GM21360 (cell line): ENCODE results near the gene GALNT7.
A peak's percentile ranks its signal among the peaks of the same experiment; 100 is the strongest.

Experiments used
- ATAC-seq: cut with Tn5 transposase; IDR thresholded peaks from one replicate; pipeline ENCODE4 v1.9.1; 2021; ENCODE audit warnings: mild to moderate bottlenecking, moderate library complexity; ENCODE audit not compliant: unreplicated experiment

The GALNT7 gene

DNA sequence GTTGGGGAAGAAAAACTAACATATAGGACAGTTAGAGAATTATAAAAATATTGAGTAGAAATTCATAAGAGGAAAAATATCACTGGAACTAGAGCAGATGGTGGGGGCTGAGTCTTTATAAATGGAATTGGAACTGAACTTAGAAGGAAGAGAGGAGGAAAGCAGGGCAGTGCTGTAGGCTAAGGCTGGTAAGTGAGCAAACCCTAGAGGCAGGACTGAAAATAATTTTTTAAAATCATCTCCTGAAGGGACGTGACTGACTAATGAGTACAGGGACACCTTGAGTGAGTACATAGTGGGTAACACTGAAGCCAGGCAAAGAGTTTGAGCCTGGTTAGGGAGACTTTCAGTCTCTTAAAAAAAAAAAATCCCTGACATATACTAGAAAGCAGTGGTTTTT is 63.3 kb downstream of the GALNT7 start:
- no peak for ATAC-seq

DNA sequence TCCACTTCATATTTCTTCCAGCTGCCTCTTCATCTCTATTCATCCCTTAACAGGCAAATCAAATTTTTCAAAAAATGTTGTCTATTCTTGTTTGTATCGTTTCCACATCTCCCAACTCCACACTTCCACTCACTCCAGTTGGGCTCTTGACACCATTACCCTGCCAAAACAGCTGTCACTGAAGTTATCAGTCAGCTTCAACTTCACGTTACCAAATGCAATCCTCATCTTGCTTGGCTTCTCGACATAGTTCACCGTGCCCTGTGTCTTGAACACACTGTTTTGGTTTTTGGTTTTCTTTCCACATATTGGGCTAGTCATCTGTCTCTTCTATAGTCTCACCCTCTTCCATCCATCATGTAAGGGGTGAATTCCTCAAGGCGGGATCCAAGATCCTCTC is 65.2 kb downstream of the GALNT7 start:
- no peak for ATAC-seq

DNA sequence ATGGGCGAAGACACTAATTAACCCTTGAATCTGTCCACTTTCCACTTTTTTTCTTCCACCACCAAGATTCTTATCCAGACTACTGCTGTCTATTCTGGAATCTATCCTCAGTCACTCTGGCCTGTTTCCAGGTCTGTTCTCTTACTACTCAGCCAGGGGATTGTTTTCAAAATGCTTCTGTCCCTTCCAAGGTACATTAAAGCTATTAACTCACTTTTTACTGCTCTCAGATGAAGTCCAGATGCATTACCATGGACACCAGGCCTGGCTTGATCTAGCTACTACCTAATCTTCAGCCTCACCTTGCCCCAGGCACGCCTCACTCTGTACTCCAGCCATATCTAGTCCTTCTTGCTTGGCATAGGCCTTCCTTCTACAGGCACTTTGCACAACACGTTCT is 66.4 kb downstream of the GALNT7 start:
- no peak for ATAC-seq

DNA sequence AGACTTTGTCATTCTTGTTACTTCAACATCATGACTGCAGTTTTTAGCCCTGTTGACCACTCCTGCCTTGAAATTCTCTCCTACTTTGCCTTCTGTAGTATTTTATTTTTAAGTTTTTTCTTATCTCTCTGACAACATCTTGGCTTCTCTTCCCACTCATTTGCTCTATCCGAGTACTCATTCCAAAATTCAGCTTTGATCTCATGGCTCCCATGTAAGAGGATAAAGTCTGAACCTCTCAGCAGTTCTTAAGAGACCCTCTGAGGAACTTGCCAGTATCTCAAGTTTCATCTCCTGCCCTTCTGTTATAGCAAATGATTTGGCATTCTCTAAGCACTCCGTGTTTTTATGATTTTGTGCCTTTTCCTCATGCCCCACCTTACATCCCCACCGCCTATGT is 67.7 kb downstream of the GALNT7 start:
- ATAC-seq: no peak

DNA sequence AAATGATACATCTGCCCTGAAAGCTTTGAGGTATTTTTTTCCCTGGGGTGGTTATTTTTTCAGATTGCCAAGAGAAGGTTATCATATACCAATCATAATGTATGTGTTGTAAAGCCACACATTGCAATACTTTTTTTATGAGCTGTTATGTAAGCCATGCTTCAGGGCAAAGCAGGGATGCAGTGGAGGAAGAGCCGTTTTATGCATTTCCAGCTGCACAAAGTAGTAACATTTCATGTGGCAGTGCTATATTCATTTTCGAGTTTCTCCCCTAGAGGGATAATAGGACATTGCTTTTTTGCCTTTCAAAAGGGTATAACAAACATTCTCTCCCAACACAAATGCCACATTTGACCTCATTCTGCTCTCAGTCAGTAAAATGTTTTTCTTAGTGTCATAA is 68.5 kb downstream of the GALNT7 start:
- ATAC-seq: no peak

DNA sequence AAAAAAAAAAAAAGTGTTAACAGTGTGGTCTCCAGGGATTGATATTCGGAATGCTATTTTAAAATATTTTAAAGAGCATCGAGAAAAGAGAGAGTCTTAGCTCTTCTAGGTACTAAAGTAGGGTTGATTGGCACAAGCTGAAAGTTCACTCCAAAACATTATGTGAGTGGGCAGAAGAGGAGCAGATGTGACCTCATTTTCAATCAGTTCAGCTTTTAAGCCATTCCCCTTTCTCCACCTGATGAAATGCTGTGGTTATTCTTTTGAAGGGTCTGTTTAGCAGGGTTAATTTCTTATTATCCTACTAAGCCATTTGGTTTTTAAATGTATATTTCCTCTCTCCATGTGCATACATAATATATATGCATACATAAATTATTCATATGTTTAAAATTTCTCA is 69.2 kb downstream of the GALNT7 start:
- ATAC-seq: no peak

DNA sequence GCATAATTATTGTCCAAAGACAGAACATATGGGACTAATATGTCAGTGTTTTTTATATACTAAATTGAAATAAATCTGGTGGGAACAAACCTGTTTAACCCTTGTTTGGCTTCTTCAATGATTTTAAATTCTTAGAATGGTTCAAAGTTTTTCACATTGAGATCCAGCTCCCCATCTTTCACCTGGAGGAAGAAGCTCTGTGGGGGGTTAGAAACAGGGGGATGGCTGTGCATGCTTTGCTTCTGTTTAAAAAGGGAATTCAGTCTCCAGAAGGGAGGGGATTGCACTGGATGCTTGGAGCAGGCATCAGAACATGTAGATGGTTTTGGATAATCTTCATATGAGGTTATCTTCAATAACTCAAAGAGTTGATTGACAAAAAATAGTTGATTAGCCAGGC is 72.1 kb downstream of the GALNT7 start:
- no peak for ATAC-seq

DNA sequence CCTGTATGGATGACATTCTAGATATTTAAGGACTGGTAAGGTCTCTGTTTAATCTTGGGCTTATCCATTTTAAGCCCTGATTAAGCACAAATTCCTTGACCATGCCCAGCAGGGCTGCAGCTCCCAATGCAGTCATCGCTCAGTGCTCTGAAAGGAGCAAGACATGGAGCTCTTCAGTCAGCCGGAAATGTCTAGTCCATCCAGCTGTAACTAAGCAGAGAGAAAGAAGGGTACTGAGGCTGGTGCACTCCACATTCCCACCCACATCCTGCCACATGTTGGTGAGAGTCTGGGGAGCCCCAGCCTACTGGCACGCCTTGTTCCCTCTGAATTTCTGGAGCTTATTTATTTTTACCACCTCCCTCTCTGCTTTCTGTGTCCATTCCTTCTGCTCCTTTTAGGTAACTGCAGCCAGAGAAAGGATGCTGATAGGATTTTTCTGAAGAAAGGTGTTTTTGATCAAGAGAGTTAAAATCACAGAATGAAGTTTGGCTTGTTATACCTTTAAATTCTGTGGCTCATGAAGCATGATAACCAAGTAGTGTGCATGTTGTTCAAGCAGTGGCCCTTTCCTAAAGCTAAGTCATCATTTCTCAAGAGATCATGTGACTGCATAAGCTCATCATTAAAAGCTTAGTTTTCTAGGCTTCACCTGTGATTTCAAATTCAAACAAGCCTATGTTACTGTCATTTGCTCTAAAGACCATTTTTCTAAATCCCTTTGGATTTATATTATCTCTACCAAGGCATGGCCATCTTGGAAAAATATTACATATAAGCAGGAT is 74.0 kb downstream of the GALNT7 start:
- ATAC-seq: no peak

DNA sequence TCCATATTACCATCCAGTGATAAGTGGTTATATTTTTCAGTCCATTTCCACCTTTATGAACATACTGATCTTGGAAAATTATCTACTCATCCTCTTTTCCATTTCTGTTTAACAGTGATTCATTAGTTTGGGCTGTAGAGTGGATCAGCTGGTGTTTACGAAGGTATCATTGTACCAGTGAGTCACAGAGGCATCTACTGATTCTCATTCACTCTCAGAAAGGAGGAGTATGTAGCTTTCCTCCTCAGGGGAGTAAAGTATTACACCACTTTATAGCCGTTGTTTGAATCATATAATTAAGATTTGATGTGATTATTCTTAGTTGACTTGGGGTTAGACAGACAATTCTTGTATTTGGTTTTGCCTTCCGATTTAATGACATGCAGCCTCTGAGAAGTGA is 74.7 kb downstream of the GALNT7 start:
- ATAC-seq: no peak

DNA sequence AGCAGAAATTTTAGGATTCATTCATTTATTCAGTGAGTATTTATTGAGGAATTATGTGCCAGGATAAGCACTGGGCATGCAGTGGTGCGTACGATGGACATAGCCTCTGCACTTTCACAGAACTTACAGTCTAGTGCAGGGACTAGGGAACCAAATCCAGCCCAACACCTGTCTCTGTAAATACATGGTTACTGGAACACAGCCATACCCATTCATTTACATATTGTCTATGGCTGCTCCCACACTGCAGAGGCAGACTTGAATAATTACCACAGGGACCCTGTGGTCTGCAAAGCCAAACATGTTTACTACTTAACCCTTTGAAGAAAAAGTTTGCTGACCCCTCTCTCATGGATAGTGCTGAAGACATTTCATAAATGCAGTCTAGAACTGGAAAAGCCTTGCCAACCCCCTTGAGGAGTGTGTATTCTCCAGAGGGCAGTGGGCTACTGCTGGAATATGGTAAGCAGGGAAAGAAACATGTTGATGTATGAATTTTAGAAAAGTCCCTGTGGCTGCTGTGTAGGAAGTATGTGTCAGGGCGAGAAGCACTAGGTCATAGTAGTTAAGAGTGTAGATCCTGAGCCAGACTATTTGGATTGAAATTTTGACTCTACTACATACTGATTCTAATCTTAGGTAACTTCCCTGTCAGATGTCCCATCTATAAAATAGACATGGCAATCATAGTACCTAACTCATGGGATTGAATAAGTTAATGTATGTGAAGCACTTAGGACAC is 75.5 kb downstream of the GALNT7 start:
- no peak for ATAC-seq

DNA sequence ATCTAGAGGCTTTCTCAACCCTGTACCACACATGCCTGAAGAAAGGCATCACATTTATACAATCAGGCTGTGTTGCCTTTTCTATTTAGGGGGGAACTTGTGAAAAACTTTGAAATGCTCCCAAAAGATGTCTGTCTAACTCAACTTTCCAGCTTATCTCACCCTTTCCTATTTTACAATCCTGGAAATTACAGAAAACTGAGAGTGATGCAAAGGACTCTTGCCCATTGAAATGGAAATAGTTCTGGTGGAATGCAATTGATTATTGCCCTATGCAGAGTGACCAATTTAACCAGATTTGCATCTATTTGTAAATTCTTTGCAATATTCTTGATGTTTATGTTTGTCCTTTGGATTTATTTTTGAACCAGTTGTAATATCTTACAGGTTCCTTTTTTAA is 77.3 kb downstream of the GALNT7 start:
- no peak for ATAC-seq

DNA sequence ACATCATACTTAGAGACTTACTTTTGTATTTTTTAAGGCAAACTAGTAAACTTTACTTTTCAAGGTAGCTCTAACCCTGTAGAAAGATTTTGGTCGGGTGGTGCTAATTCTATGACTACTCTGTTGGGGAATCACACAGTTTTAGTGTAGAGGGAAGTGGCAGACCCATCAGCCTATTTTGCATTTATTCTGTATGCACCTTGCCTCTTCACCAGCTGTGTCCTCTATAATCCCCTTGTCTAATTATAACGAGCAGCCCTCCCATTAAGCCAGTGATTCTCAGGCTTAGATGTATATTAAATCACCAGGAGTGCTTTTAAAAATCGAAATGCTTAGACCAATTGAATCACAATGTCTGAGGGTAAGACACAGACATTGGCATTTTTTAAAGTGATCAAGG is 78.1 kb downstream of the GALNT7 start:
- peak; percentile 48 for ATAC-seq

DNA sequence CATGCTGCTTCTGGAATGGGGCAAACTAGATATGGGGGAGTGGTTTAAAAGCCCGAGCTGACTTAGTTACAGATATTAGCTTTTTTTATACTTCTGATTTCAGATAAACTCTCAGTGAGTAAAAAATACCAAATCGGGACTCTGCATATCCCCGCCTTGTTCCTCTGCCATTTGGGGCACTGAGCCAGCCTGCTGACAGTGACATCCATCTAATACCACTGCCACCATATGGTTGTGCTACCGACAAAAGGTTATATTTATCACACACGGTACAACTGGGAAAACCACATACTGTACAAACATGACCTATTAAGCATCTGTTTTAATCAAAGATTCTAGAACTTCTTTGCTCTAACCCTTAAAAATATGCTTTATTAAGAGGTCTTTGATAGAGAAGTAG is 78.7 kb downstream of the GALNT7 start:
- no peak for ATAC-seq

DNA sequence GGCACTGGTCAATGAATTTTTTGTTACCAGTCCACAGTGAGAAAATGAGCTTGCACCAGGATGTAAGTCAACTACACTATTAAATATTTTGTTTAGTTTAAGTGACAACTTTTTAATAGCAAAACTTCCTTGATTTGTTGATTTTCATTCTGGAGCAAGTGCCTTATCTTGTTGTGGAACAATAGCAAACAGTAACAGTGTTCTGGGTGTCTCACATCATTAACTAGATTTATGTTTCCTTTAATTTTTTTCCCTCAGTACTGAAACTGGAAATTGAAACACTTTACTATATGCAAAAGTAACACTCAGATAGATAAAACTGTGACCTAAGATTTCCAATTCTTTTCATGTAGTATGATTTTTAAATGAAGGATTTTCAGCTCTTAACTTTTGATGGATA is 80.1 kb downstream of the GALNT7 start:
- ATAC-seq: no peak

DNA sequence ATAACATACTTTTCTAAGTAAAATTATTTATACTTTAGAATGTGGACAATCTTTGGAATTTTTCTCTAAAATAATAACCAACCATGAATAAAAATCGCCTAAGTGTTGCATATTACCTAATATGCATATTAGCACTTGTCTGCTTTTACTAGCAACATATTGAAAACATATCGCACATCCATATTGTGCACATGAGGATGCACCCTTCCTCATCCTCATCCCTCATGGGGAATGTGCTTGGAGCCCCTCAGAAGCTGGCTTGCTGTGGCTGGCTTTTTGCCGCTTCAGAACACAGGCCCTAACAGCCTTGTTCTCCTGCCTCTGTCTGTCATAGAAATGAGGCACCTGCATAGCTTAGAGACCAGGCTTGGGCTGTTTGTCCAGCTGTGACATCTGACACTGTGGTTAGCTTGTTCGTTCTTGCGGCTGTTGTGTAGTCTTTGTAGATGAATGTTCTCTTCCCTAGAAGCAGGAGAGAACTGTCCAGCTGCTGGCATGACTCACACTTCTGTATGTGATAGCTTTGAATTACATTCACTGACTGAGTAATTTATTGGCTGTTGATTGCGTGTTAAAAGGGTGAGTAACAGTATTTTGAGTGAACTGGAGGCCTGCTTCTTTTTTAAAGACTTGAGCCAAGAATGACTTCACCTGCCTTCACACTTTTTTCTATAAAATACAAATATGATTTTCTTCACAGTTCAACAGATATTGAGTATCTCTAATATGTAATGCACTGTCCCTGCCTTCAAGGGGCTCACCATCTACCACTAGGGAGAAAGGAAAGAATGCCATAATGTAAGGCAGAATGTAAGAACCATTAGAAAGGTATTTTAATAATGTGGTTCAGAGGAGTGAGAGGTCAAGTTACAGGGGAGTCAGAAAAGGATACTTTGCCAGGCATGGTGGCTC is 83.7 kb downstream of the GALNT7 start:
- ATAC-seq: peak; percentile 83

DNA sequence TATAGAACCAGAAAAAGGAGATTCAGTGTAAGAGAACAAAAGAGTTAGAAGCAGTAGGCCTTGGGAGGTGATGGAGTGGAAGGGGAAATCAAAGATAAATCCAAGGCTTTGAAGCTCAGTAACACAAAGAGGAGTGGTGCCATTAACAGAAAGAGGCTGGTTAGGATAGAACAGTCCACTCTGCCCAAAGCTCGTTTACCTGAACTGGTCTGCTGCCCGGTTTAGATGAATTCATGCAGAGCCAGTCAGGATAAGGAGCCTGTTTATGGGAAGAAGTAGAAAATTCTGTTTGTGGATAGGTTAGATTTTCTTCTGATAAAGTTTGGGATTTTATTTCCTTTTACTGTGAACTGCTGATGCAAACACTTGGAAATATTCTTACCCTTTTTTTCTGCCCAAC is 85.0 kb downstream of the GALNT7 start:
- ATAC-seq: no peak

DNA sequence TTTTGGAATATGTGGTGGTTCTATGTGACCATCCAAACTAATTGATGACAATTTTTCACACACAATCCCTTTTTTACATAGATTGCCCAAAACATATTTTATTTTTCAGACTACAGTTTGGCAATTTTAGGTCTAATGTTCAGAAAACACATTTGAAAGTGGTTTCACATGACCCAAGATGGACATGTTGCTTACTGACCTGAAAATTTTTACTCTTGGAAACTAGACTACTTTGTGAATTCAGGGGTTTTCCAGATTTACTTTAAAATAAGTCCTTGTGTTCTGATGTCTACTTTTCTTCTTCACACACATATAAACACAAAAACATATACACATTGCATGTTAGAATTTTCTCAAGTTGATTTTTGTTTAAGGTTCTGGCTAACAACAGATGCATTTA is 86.0 kb downstream of the GALNT7 start:
- ATAC-seq: no peak

DNA sequence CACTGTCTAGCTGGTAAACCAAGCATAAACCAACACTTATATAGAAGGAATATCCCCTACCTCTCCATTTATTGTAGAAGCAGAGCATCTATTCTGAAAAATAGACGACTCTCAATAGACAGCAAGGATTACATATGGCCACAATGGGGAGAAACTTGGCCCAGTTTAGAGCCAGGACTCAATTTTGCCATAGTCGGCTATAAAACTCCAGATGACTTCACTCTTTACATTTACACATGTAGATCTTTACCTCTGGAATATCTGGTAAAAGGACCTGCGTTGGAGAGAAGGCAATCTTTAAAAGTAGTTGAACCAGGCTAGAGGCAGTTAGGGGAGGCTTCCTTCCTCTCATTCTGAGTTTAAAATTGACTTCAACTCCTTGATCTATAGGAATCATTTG is 88.2 kb downstream of the GALNT7 start:
- no peak for ATAC-seq

DNA sequence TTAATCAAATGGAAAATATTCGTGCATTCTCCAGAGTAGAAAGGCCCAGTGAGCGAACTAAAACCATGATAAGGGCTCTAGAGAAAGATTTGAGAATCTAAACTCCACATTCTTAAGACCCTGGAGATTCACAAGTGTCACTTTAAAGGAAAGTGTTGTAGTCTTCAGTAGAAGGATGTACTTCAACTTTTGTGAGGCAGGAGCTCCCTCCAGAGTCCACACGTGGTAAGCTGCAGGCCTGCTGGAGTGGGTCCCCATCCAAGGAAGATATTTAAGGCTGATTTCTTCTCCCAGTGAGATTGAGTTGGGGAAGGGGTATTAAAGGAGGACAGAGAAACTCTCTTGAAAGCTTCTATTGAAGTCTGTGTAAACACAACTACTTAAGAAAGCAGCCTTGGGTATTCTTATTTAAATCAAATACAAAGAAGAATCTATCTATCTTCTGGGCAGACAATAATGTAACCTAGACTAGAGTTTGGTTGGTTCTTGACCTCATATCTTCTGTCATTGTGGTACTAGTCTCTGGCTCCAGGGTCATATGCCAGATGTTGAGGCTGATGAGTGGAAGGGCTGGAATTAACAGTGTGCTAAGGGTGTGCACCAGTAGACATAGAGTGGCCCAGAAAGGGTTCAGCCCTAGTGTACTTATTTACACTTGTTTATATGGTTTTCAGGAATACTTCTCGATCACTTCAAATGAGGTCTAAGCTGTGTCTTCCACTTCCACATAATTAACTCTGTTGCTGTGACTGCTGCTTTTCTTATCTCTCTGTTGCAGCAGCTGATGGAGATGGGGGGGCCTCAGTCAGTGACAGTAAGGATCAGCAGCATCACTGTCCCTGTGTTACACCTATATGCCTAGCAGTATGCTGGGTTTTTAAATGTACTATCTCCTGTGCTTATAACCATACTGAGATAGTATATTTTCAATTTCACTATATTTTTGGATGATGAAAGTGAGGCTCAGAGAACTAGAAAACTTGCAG is 89.4 kb downstream of the GALNT7 start:
- ATAC-seq: peak; percentile 87

DNA sequence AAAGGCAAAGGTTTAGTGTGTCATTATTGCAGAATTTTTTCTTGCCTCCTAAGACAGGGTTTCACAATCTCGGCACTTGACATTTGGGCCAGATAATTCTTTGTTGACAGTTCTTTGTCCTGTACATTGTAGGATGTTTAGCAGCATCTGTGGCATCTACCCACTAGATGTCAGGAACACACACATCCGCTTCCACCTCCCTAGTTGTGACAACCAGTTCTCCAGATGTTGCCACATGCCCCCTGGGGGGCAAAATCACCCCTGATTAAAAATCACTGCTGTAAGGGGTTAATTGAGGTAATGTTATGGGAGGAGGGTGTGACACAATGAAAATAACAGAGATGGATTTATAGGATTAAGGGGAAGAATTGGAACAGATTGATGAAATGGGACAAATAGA is 90.3 kb downstream of the GALNT7 start:
- no peak for ATAC-seq
